Kidney (tissue), 14 donors: ENCODE data around the gene PPP1R12B. TPM values are rescaled to one million over a fixed set of nuclear protein-coding genes. Genes with fewer than 3 reads are reported as not detected.
"Not testable (repeated sequence)": the region's sequence is repeated elsewhere in the genome, so short reads cannot be mapped to it uniquely, and the experiment has no call there.

ENCODE experiments used
- DNase-seq, 5 donors: peaks; one replicate each; pipeline ENCODE4 v3.0.0-alpha.2; 2013 to 2020
- FAIRE-seq: peaks from 2 replicates; lab custom pipeline; 2012; peaks lifted over from hg19 to GRCh38; lab: Jason Lieb, UNC
- H3K27ac ChIP-seq, 2 donors: one replicate each; pipeline ENCODE4 v1.7.0; 2013; ENCODE audit warnings: low read depth in 2 of 2, low read length in 2 of 2, inconsistent platforms in 1 of 2
- H3K27me3 ChIP-seq: one replicate; pipeline ENCODE4 v1.7.1; 2013; ENCODE audit warnings: low read length, inconsistent platforms; ENCODE audit not compliant: control insufficient read depth, insufficient read depth
- H3K36me3 ChIP-seq, 3 donors: one replicate each; pipeline versions ENCODE4 v1.7.0 to v1.7.1; 2013; ENCODE audit warnings: low read length in 3 of 3, control low read depth in 1 of 3, inconsistent platforms in 1 of 3; ENCODE audit not compliant: insufficient read depth in 3 of 3, control insufficient read depth in 2 of 3
- H3K4me1 ChIP-seq, 3 donors: one replicate each; pipeline versions ENCODE4 v1.7.0 to v1.7.1; 2013; ENCODE audit warnings: low read length in 3 of 3, inconsistent platforms in 1 of 3, low read depth in 1 of 3; ENCODE audit not compliant: control insufficient read depth in 2 of 3, insufficient read depth in 2 of 3
- H3K4me3 ChIP-seq, 3 donors: one replicate each; pipeline versions ENCODE4 v1.7.0 to v1.8.1; 2013; ENCODE audit warnings: low read length in 3 of 3, control low read depth in 1 of 3, inconsistent platforms in 1 of 3
- H3K9ac ChIP-seq, 3 donors: one replicate each; pipeline versions ENCODE4 v1.7.0 to v1.7.1; 2013; ENCODE audit warnings: low read length in 3 of 3, control low read depth in 1 of 3, inconsistent platforms in 1 of 3
- H3K9me3 ChIP-seq, 3 donors: one replicate each; pipeline versions ENCODE4 v1.7.0 to v1.7.1; 2013; ENCODE audit warnings: low read length in 3 of 3, control low read depth in 1 of 3, inconsistent platforms in 1 of 3; ENCODE audit not compliant: control insufficient read depth in 2 of 3, insufficient read depth in 1 of 3
- CTCF ChIP-seq: IDR thresholded peaks from 3 replicates; pipeline ENCODE4 v1.5.1; 2012; ENCODE audit warnings: mild to moderate bottlenecking, moderate library complexity, borderline replicate concordance; ENCODE audit not compliant: insufficient read depth; ENCODE audit errors: extremely low read depth
- intact Hi-C: fragments of 100-400 bp; cut with DNase I; formaldehyde crosslinking; loops from one replicate; pipeline ENCODE4 v1.11.1; 2022
- polyA plus RNA-seq: library from polyadenylated mRNA; stranded (reverse); fragments of 350-450 nt; fragmentation: Illumina TruSeq; extraction: RNeasy Lipid Tissue Mini Kit (QIAGEN cat#74804); gene quantifications from one replicate; pipeline ENCODE4 v1.2.3, GENCODE V29; 2014; ENCODE audit warnings: low read depth, low replicate concordance; ENCODE audit not compliant: insufficient read depth
- total RNA-seq: library from RNA; stranded (reverse); fragmentation: NEBNext Ultra II Directional; extraction: Animal tissue kit (Norgen Biotek cat#: 25700); gene quantifications from one replicate; pipeline ENCODE4 v1.2.1, GENCODE V29; 2021
- donor health status: control.
- donor health status: control.
- donor health status: control.
- donor health status: control.
- donor health status: control.
- donor health status: DM: yes; HTN: yes; CAD: no.
- donor health status: Normal renal cell carcinoma (clear cell type).

PPP1R12B gene
- total and polyA plus RNA-seq, 2 donors from 2014 or later = 5.7 to 40.0 TPM

GRCh38 chr1:202376247-202376646 lies 27.7 kb downstream of the PPP1R12B start:
- no peaks in the 10 kb centered on the region for H3K9me3 ChIP-seq
- no peak for TF ChIP-seq CTCF
- no peak overlapping the region for H3K9ac ChIP-seq
- no peak overlapping the region for H3K27ac ChIP-seq
- no peaks in the 10 kb centered on the region for H3K36me3 ChIP-seq
- no peak for DNase-seq
- H3K4me1 ChIP-seq = peaks cover 0 to 11% (median 0%) of the 10 kb centered on the region in 3 donors
- H3K27me3 ChIP-seq = no peaks in the 10 kb centered on the region
- no peak for FAIRE-seq
- intact Hi-C loops = no loop called here
- H3K4me3 ChIP-seq = no peak overlapping the region

DNA sequence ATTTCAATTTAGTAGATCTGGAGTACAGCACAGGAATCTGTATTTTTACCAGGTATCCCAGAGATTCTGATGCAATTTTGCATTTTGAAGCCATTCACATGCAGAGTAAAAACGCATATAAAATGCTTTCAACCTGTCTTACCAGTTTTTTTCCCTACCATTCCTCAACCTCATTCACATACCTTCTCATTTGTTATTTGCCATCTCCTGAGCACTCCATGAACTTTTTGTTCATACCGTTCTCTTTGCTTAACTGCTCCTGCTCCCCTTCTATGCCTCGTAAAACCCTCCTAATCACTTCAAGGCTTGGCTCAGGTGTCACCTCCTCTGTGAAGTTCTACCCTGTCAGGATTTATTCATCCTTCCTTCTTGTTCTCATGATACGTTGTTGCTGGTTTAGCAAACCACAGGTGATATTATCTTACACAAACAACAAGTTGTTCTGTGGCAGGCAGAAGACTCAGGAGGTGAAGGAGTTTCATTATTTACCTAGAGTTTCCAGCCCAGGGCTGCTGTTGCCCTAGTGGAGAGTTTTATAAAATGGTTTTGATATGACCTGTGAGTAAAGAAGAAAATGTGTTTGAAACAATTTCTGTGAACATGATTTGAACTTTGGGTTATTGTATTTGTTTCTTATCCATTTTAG lies 31.5 kb downstream of the PPP1R12B start:
- H3K36me3 ChIP-seq, H3K9ac ChIP-seq, FAIRE-seq, H3K9me3 ChIP-seq, intact Hi-C loops, H3K27ac ChIP-seq, H3K27me3 ChIP-seq: not testable (repeated sequence)
- Histone ChIP-seq H3K4me3 (peak overlapping the region in 1 of 3 donors; percentile 25), H3K4me1 (peaks cover 0 to 11% (median 0%) of the 10 kb centered on the region in 3 donors)
- peak in 3 of 5 donors; percentile 10 to 52 (median 36) for DNase-seq

DNA sequence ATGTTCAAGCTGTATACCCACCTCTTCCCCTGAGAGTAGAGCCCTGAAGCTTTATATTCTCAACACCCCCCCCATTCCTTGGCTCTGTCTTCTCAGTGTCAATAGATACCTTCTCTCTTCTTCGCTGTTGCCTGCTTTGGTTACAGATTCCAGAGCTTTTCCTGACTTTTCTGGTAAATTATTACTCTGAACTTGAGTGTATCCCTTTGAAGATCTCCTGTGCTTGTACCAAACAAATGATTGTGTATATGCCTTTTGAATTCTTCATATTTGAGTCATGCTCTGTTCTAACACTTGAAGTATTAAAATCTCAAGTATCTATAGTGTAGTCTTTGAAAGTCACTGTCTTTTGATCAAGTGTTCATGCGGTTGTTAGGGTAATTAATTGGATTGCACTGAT lies 32.0 kb downstream of the PPP1R12B start:
- H3K27me3 ChIP-seq, H3K9ac ChIP-seq, H3K27ac ChIP-seq, intact Hi-C loops, H3K9me3 ChIP-seq, H3K4me3 ChIP-seq, FAIRE-seq, H3K36me3 ChIP-seq: not testable (repeated sequence)
- H3K4me1 ChIP-seq = peaks cover 0 to 11% (median 0%) of the 10 kb centered on the region in 3 donors
- peak in 2 of 5 donors; percentile 32 to 36 for DNase-seq

GRCh38 chr1:202381867-202382266 lies 33.4 kb downstream of the PPP1R12B start:
- H3K4me3 ChIP-seq, H3K27me3 ChIP-seq, H3K9me3 ChIP-seq, H3K9ac ChIP-seq, FAIRE-seq, H3K27ac ChIP-seq, H3K36me3 ChIP-seq, DNase-seq, intact Hi-C loops: not testable (repeated sequence)
- peaks cover 0 to 11% (median 0%) of the 10 kb centered on the region in 3 donors for H3K4me1 ChIP-seq

DNA sequence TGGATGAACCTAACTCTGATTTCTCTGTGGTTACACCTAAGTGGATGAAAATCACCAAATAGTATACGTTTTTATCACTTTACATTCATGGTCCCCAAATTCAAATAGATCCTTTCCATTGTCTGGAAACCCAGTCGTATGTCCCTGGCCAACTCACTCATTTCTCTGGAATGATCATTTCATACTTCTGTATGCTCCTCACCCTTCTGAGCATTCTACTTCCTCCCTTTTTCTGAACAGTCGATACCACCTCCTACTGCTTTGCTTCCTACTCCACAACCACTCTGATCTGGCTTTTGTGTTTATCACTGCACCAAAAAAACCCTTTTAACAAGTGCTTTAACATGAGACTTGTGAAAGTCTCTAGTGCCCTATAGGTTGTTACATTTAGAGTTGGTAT lies 47.3 kb downstream of the PPP1R12B start:
- H3K36me3 ChIP-seq, H3K4me3 ChIP-seq, H3K9ac ChIP-seq, H3K27me3 ChIP-seq, H3K9me3 ChIP-seq, intact Hi-C loops, DNase-seq, H3K27ac ChIP-seq, H3K4me1 ChIP-seq, FAIRE-seq: not testable (repeated sequence)
